Pons (tissue), 1 donor: ENCODE measurements around the gene PPRC1.

Experiments used
- DNase-seq: peaks from one replicate; pipeline ENCODE4 v3.0.0-alpha.2; 2016; ENCODE audit warnings: low spot score

Gene PPRC1

GRCh38 chr10:102195296-102195870 lies 62.5 kb downstream of the PPRC1 start:
- no peak for DNase-seq

GRCh38 chr10:102196893-102197292 lies 64.1 kb downstream of the PPRC1 start:
- no peak for DNase-seq

- no peak for DNase-seq
Observed at GRCh38 chr10:102198027-102198426, 65.2 kb downstream of the PPRC1 start.
